SK-N-MC (cell line): Measurements from ENCODE around the gene TNPO1.

Experiments used
- EZH2 ChIP-seq: fragments of 200-600 bp; sonication (generic); IDR thresholded peaks from one replicate; pipeline ENCODE4 v1.6.1; 2017; ENCODE audit warnings: antibody characterized with exemption
- FOXP2 ChIP-seq: optimal IDR thresholded peaks from 2 replicates; pipeline ENCODE3; 2011; ENCODE audit warnings: mild to moderate bottlenecking, moderate library complexity; ENCODE audit not compliant: insufficient read depth; ENCODE audit errors: extremely low read length, control extremely low read depth
- POLR2AphosphoS5 ChIP-seq: IDR thresholded peaks from 2 replicates; pipeline ENCODE4 v1.6.1; 2012; ENCODE audit warnings: mild to moderate bottlenecking, low read depth, low read length, borderline replicate concordance

GRCh38 chr5:72812488-72812887 is 4.0 kb upstream of the TNPO1 start:
- TF ChIP-seq EZH2: no peak
- no peak for TF ChIP-seq POLR2AphosphoS5
- TF ChIP-seq FOXP2: no peak
